H1 (cell line): ENCODE results near the gene EWSR1. TPM values are rescaled to one million over a fixed set of nuclear protein-coding genes. Genes with fewer than 3 reads are reported as not detected.

ENCODE experiments used
- TAF7 ChIP-seq: optimal IDR thresholded peaks from 2 replicates; pipeline ENCODE3; 2011; ENCODE audit warnings: low read depth, mild to moderate bottlenecking, inconsistent platforms, low read length, moderate library complexity, borderline replicate concordance
- polyA plus RNA-seq, 7 experiments: library from polyadenylated mRNA; depleted of rRNA in 3 of 7; stranded (reverse) in 5 of 7; unstranded in 2 of 7; fragments of >200 nt in 5 of 7; fragments of 200-250 nt in 2 of 7; gene quantifications; 1 replicate in 5 of 7; 2 replicates in 1 of 7; 4 replicates in 1 of 7; pipeline versions ENCODE4 v1.2.1 to v1.2.3, GENCODE V29; 2011 to 2013; ENCODE audit warnings: missing spikeins in 2 of 7, mixed read lengths in 2 of 7
- total RNA-seq: library from RNA; stranded (reverse); fragmentation: NEBNext Ultra II Directional; extraction: Animal tissue kit (Norgen Biotek cat#: 25700); gene quantifications from 2 replicates; pipeline ENCODE4 v1.2.1, GENCODE V29; 2021

Gene EWSR1
- total and polyA plus RNA-seq, 2 of the 8 experiments (the other 6 are each of a cell fraction or from before 2014, with no cell fraction given), result 387 to 930 TPM

- no peak for TF ChIP-seq TAF7
These were observed 34.8 kb downstream of the EWSR1 start (continued) for GRCh38 chr22:29302681-29303465.
